IgD-negative memory B cell (primary cell): ENCODE measurements around the gene E2F1. TPM values are rescaled to one million over a fixed set of nuclear protein-coding genes. Genes with fewer than 3 reads are reported as not detected.

Experiments
- H3K27ac Mint-ChIP-seq, 3 donors: one replicate each; pipeline ENCODE4 v1.8.0; 2020 to 2022; ENCODE audit warnings: mild to moderate bottlenecking in 3 of 3, mixed read lengths in 3 of 3, moderate library complexity in 1 of 3
- H3K27me3 Mint-ChIP-seq: one replicate; pipeline ENCODE4 v1.8.0; 2021; ENCODE audit warnings: mixed read lengths
- H3K36me3 Mint-ChIP-seq: one replicate; pipeline ENCODE4 v1.8.0; 2020; ENCODE audit warnings: mild to moderate bottlenecking, mixed read lengths
- H3K4me1 Mint-ChIP-seq, 3 donors: one replicate each; pipeline ENCODE4 v1.8.0; 2020 to 2022; ENCODE audit warnings: mixed read lengths in 3 of 3, mild to moderate bottlenecking in 1 of 3
- H3K4me3 Mint-ChIP-seq, 4 donors: one replicate each; pipeline ENCODE4 v1.8.0; 2020 to 2022; ENCODE audit warnings: mild to moderate bottlenecking in 4 of 4, mixed read lengths in 4 of 4, moderate library complexity in 3 of 4
- H3K9me3 Mint-ChIP-seq, 3 donors: one replicate each; pipeline ENCODE4 v1.8.0; 2020 to 2021; ENCODE audit warnings: mixed read lengths in 3 of 3, mild to moderate bottlenecking in 1 of 3
- polyA plus RNA-seq: library from polyadenylated mRNA; unstranded; fragments of 300-500 nt; fragmentation: Illumina TruSeq; gene quantifications from one replicate; pipeline ENCODE4 v1.2.3, GENCODE V29; 2021

Gene E2F1
- polyA plus RNA-seq, 1 donor from 2014 or later = 0.43 TPM

- Mint-ChIP-seq H3K36me3 (peaks cover 2% of the 10 kb centered on the region), H3K4me3 (peak overlapping the region; percentile 81 to 94 (median 91)), H3K27ac (peak overlapping the region; percentile 86 to 94 (median 92)), H3K9me3 (no peaks in the 10 kb centered on the region), H3K27me3 (no peaks in the 10 kb centered on the region), H3K4me1 (peaks cover 16 to 22% (median 18%) of the 10 kb centered on the region in 3 donors)
These were observed 671 bp downstream of the E2F1 start for GRCh38 chr20:33685328-33686099.

GRCh38 chr20:33684533-33685327 lies 1.5 kb downstream of the E2F1 start:
- peaks cover 2% of the 10 kb centered on the region for H3K36me3 Mint-ChIP-seq
- H3K27ac Mint-ChIP-seq = peak overlapping the region; percentile 86 to 94 (median 92)
- H3K9me3 Mint-ChIP-seq = no peaks in the 10 kb centered on the region
- peak overlapping the region; percentile 42 to 94 (median 91) for H3K4me3 Mint-ChIP-seq
- H3K4me1 Mint-ChIP-seq = peaks cover 19 to 25% (median 20%) of the 10 kb centered on the region in 3 donors
- no peaks in the 10 kb centered on the region for H3K27me3 Mint-ChIP-seq

- H3K9me3 Mint-ChIP-seq = no peaks in the 10 kb centered on the region
- peak overlapping the region in 1 of 3 donors; percentile 34 for H3K27ac Mint-ChIP-seq
- no peaks in the 10 kb centered on the region for H3K27me3 Mint-ChIP-seq
- no peak overlapping the region for H3K4me3 Mint-ChIP-seq
- peaks cover 31 to 33% (median 31%) of the 10 kb centered on the region in 3 donors for H3K4me1 Mint-ChIP-seq
- peaks cover 2% of the 10 kb centered on the region for H3K36me3 Mint-ChIP-seq
These were observed 4.3 kb downstream of the E2F1 start for GRCh38 chr20:33681728-33682353.

- Mint-ChIP-seq H3K27me3 (no peaks in the 10 kb centered on the region), H3K9me3 (no peaks in the 10 kb centered on the region), H3K36me3 (peaks cover 2% of the 10 kb centered on the region), H3K4me1 (peaks cover 29 to 31% (median 31%) of the 10 kb centered on the region in 3 donors), H3K4me3 (peak overlapping the region in 1 of 4 donors; percentile 57), H3K27ac (peak overlapping the region in 1 of 3 donors; percentile 80)
These were observed 4.9 kb downstream of the E2F1 start for GRCh38 chr20:33681288-33681687.

- Mint-ChIP-seq H3K36me3 (peaks cover 2% of the 10 kb centered on the region), H3K4me1 (peaks cover 29 to 31% (median 31%) of the 10 kb centered on the region in 3 donors), H3K9me3 (no peaks in the 10 kb centered on the region), H3K4me3 (peak overlapping the region in 1 of 4 donors; percentile 57), H3K27me3 (no peaks in the 10 kb centered on the region), H3K27ac (peak overlapping the region in 1 of 3 donors; percentile 80)
These were observed 5.5 kb downstream of the E2F1 start for GRCh38 chr20:33680686-33681085.

- H3K4me3 Mint-ChIP-seq = peak overlapping the region in 3 of 4 donors; percentile 36 to 72 (median 71)
These were observed 6.3 kb downstream of the E2F1 start for GRCh38 chr20:33679758-33680485.

GRCh38 chr20:33677991-33678702 lies 8.0 kb downstream of the E2F1 start:
- H3K27ac Mint-ChIP-seq = no peak overlapping the region
- H3K4me1 Mint-ChIP-seq = peaks cover 24 to 30% (median 25%) of the 10 kb centered on the region in 3 donors
- no peaks in the 10 kb centered on the region for H3K27me3 Mint-ChIP-seq
- no peaks in the 10 kb centered on the region for H3K9me3 Mint-ChIP-seq
- no peaks in the 10 kb centered on the region for H3K36me3 Mint-ChIP-seq
- peak overlapping the region in 1 of 4 donors; percentile 40 for H3K4me3 Mint-ChIP-seq

More at GRCh38 chr20:33679758-33680485, 6.3 kb downstream of the E2F1 start:
- peaks cover under 1% of the 10 kb centered on the region for H3K36me3 Mint-ChIP-seq
- no peaks in the 10 kb centered on the region for H3K9me3 Mint-ChIP-seq
- peaks cover 26 to 29% (median 27%) of the 10 kb centered on the region in 3 donors for H3K4me1 Mint-ChIP-seq
- no peaks in the 10 kb centered on the region for H3K27me3 Mint-ChIP-seq
- H3K27ac Mint-ChIP-seq = peak overlapping the region; percentile 52 to 92 (median 88)

GRCh38 chr20:33676652-33677645 lies 9.2 kb downstream of the E2F1 start:
- H3K4me3 Mint-ChIP-seq = peak overlapping the region in 2 of 4 donors; percentile 45 to 48
- H3K9me3 Mint-ChIP-seq = no peaks in the 10 kb centered on the region
- no peaks in the 10 kb centered on the region for H3K27me3 Mint-ChIP-seq
- H3K36me3 Mint-ChIP-seq = no peaks in the 10 kb centered on the region
- peaks cover 26 to 27% (median 26%) of the 10 kb centered on the region in 3 donors for H3K4me1 Mint-ChIP-seq
- peak overlapping the region in 1 of 3 donors; percentile 56 for H3K27ac Mint-ChIP-seq

GRCh38 chr20:33676121-33676520 lies 10.1 kb downstream of the E2F1 start:
- Mint-ChIP-seq H3K4me3 (peak overlapping the region in 1 of 4 donors; percentile 45), H3K36me3 (no peaks in the 10 kb centered on the region), H3K4me1 (peaks cover 23 to 25% (median 25%) of the 10 kb centered on the region in 3 donors), H3K27me3 (no peaks in the 10 kb centered on the region), H3K9me3 (no peaks in the 10 kb centered on the region), H3K27ac (peak overlapping the region in 1 of 3 donors; percentile 13)

GRCh38 chr20:33675136-33675959 lies 10.8 kb downstream of the E2F1 start:
- Mint-ChIP-seq H3K9me3 (no peaks in the 10 kb centered on the region), H3K4me1 (peaks cover 19 to 22% (median 21%) of the 10 kb centered on the region in 3 donors), H3K4me3 (peak overlapping the region; percentile 63 to 86 (median 79)), H3K27me3 (no peaks in the 10 kb centered on the region), H3K36me3 (no peaks in the 10 kb centered on the region), H3K27ac (peak overlapping the region in 2 of 3 donors; percentile 9 to 13)

- H3K4me1 Mint-ChIP-seq = peaks cover 15 to 18% (median 16%) of the 10 kb centered on the region in 3 donors
- H3K36me3 Mint-ChIP-seq = no peaks in the 10 kb centered on the region
- H3K27me3 Mint-ChIP-seq = no peaks in the 10 kb centered on the region
- H3K9me3 Mint-ChIP-seq = no peaks in the 10 kb centered on the region
- H3K27ac Mint-ChIP-seq = peak within 1 kb of the TSS in 2 of 3 donors; percentile 2 to 9
- H3K4me3 Mint-ChIP-seq = peak within 1 kb of the TSS; percentile 63 to 96 (median 90)
These were observed 11.7 kb downstream of the E2F1 start, which contains the start of gene NECAB3 for GRCh38 chr20:33674294-33675135. Gene NECAB3, minus strand, starts transcription at chr20:33674428. Its CDS starts 76 bp downstream, at chr20:33674352.
